H9 (cell line): ENCODE measurements around the gene USP7. TPM values are rescaled to one million over a fixed set of nuclear protein-coding genes. Genes with fewer than 3 reads are reported as not detected.

Experiments used
- DNase-seq: peaks from one replicate; pipeline ENCODE4 v3.0.0-alpha.2; 2017
- H2AFZ ChIP-seq: one replicate; pipeline ENCODE4 v1.6.1; 2013; ENCODE audit warnings: mild to moderate bottlenecking, low read length, control low read depth, moderate library complexity
- H2AK5ac ChIP-seq: 2 replicates; pipeline ENCODE4 v1.6.1; 2013; ENCODE audit warnings: low read length, control low read depth, mixed read lengths; ENCODE audit not compliant: insufficient read length
- H2BK120ac ChIP-seq: one replicate; pipeline ENCODE4 v1.6.1; 2013; ENCODE audit warnings: low read depth, mild to moderate bottlenecking, low read length, control low read depth, inconsistent platforms; ENCODE audit not compliant: poor library complexity, severe bottlenecking
- H2BK12ac ChIP-seq: 2 replicates; pipeline ENCODE4 v1.6.1; 2013; ENCODE audit warnings: low read length, control low read depth, mixed read lengths, low read depth; ENCODE audit not compliant: insufficient read length
- H2BK15ac ChIP-seq: 2 replicates; pipeline ENCODE4 v1.6.1; 2013; ENCODE audit warnings: low read depth, low read length, control low read depth
- H2BK20ac ChIP-seq: one replicate; pipeline ENCODE4 v1.6.1; 2013; ENCODE audit warnings: low read depth, mild to moderate bottlenecking, low read length, control low read depth, inconsistent platforms; ENCODE audit not compliant: poor library complexity, severe bottlenecking
- H2BK5ac ChIP-seq: 2 replicates; pipeline ENCODE4 v1.6.1; 2013; ENCODE audit warnings: low read length, control low read depth, mixed read lengths; ENCODE audit not compliant: insufficient read length
- H3K14ac ChIP-seq: 2 replicates; pipeline ENCODE4 v1.6.1; 2013; ENCODE audit warnings: low read length, control low read depth; ENCODE audit not compliant: insufficient read depth
- H3K18ac ChIP-seq: 2 replicates; pipeline ENCODE4 v1.6.1; 2013; ENCODE audit warnings: low read depth, mild to moderate bottlenecking, mixed read lengths, low read length, control low read depth; ENCODE audit not compliant: insufficient read length
- H3K23ac ChIP-seq: 2 replicates; pipeline ENCODE4 v1.6.1; 2013; ENCODE audit warnings: low read length, control low read depth, mixed read lengths, low read depth; ENCODE audit not compliant: insufficient read length
- H3K23me2 ChIP-seq: 2 replicates; pipeline ENCODE4 v1.6.1; 2013; ENCODE audit warnings: low read depth, mild to moderate bottlenecking, mixed read lengths, low read length, control low read depth; ENCODE audit not compliant: insufficient read length, poor library complexity, severe bottlenecking
- H3K27ac ChIP-seq: 2 replicates; pipeline ENCODE4 v1.5.1; 2013; ENCODE audit warnings: low read length, control low read depth, mixed read lengths, low read depth; ENCODE audit not compliant: insufficient read length
- H3K27me3 ChIP-seq: 2 replicates; pipeline ENCODE4 v1.6.1; 2013; ENCODE audit warnings: low read length, control low read depth, inconsistent platforms; ENCODE audit not compliant: insufficient read depth
- H3K4ac ChIP-seq: 2 replicates; pipeline ENCODE4 v1.6.1; 2013; ENCODE audit warnings: low read depth, mild to moderate bottlenecking, control low read depth, inconsistent platforms, low read length, moderate library complexity
- H3K4me1 ChIP-seq: 2 replicates; pipeline ENCODE4 v1.6.1; 2013; ENCODE audit warnings: low read length, control low read depth, inconsistent platforms; ENCODE audit not compliant: insufficient read depth
- H3K4me2 ChIP-seq: 2 replicates; pipeline ENCODE4 v1.6.1; 2013; ENCODE audit warnings: low read length, control low read depth, mixed read lengths; ENCODE audit not compliant: insufficient read length, insufficient read depth
- H3K56ac ChIP-seq: 2 replicates; pipeline ENCODE4 v1.6.1; 2013; ENCODE audit warnings: low read depth, mild to moderate bottlenecking, mixed read lengths, low read length, control low read depth; ENCODE audit not compliant: insufficient read length
- H3K79me1 ChIP-seq: 2 replicates; pipeline ENCODE4 v1.6.1; 2013; ENCODE audit warnings: low read depth, mild to moderate bottlenecking, moderate library complexity, low read length, control low read depth, inconsistent platforms; ENCODE audit not compliant: insufficient read depth, poor library complexity, severe bottlenecking
- H3K79me2 ChIP-seq: 2 replicates; pipeline ENCODE4 v1.6.1; 2013; ENCODE audit warnings: low read length, control low read depth, inconsistent platforms; ENCODE audit not compliant: insufficient read depth
- H3K9ac ChIP-seq: 2 replicates; pipeline ENCODE4 v1.6.1; 2013; ENCODE audit warnings: low read length, control low read depth, mixed read lengths; ENCODE audit not compliant: insufficient read length; ENCODE audit errors: extremely low read depth
- H3K9me3 ChIP-seq: one replicate; pipeline ENCODE4 v1.6.1; 2013; ENCODE audit warnings: low read depth, low read length, inconsistent platforms; ENCODE audit not compliant: control insufficient read depth
- H3T11ph ChIP-seq: one replicate; pipeline ENCODE4 v1.6.1; 2013; ENCODE audit warnings: mild to moderate bottlenecking, low read length, control low read depth, inconsistent platforms
- H4K20me1 ChIP-seq: one replicate; pipeline ENCODE4 v1.6.1; 2013; ENCODE audit not compliant: control insufficient read depth, insufficient read length, insufficient read depth
- H4K5ac ChIP-seq: 2 replicates; pipeline ENCODE4 v1.6.1; 2013; ENCODE audit warnings: low read depth, mild to moderate bottlenecking, mixed read lengths, low read length, control low read depth; ENCODE audit not compliant: insufficient read length
- H4K8ac ChIP-seq: replicated peaks from 2 replicates; pipeline ENCODE4 v1.6.1; 2013; ENCODE audit warnings: low read length, control low read depth, mixed read lengths, low read depth; ENCODE audit not compliant: insufficient read length
- H4K91ac ChIP-seq: 2 replicates; pipeline ENCODE4 v1.6.1; 2013; ENCODE audit warnings: low read depth, mild to moderate bottlenecking, moderate library complexity, mixed read lengths, low read length, control low read depth; ENCODE audit not compliant: insufficient read length
- H3K27ac Mint-ChIP-seq, 3 experiments: 2 replicates in 2 of 3; 3 replicates in 1 of 3; pipeline ENCODE4 v1.8.0; 2020 to 2021; ENCODE audit warnings: mixed read lengths in 3 of 3, mild to moderate bottlenecking in 1 of 3, moderate library complexity in 1 of 3
- H3K27me3 Mint-ChIP-seq: 2 replicates; pipeline ENCODE4 v1.8.0; 2021; ENCODE audit warnings: low read depth, mild to moderate bottlenecking, moderate library complexity, mixed read lengths
- H3K36me3 Mint-ChIP-seq, 3 experiments: 2 replicates in 2 of 3; 3 replicates in 1 of 3; pipeline ENCODE4 v1.8.0; 2020 to 2021; ENCODE audit warnings: low read depth in 3 of 3, mixed read lengths in 3 of 3; ENCODE audit not compliant: insufficient read depth in 1 of 3
- H3K4me1 Mint-ChIP-seq, 2 experiments: 2 replicates each; pipeline ENCODE4 v1.8.0; 2020; ENCODE audit warnings: mixed read lengths in 2 of 2
- H3K4me3 Mint-ChIP-seq, 2 experiments: 2 replicates in 1 of 2; 3 replicates in 1 of 2; pipeline ENCODE4 v1.8.0; 2020 to 2021; ENCODE audit warnings: mild to moderate bottlenecking in 2 of 2, mixed read lengths in 2 of 2, moderate library complexity in 1 of 2
- H3K9me3 Mint-ChIP-seq, 2 experiments: 2 replicates in 1 of 2; 3 replicates in 1 of 2; pipeline ENCODE4 v1.8.0; 2020; ENCODE audit warnings: mild to moderate bottlenecking in 2 of 2, mixed read lengths in 2 of 2, moderate library complexity in 1 of 2
- WGBS: extraction: QIAGEN DNeasy Blood & Tissue Kit; methylation state at CpG from one replicate; pipeline ENCODE4 v1.1.7; 2013; ENCODE audit warnings: missing lambda C conversion rate, low lambda C conversion rate, mixed read lengths; ENCODE audit not compliant: insufficient read length; ENCODE audit errors: extremely low coverage; 5-methylcytosine and 5-hydroxymethylcytosine counted together
- total RNA-seq: library from RNA; stranded (reverse); gene quantifications from 2 replicates; pipeline ENCODE4 v1.2.1, GENCODE V29; 2021
- TF ChIP-seq, protein P1 (sequence below): fragments of 200-600 bp; sonication (generic); conservative IDR thresholded peaks from 3 replicates; pipeline ENCODE4 v1.8.0; 2021; ENCODE audit warnings: antibody characterized with exemption, mild to moderate bottlenecking

USP7 gene
- total RNA-seq, 1 experiment from 2014 or later, result 192 TPM

- no peak overlapping the region for H3K9ac ChIP-seq
- H3K9me3 Mint-ChIP-seq, result no peaks in the 10 kb centered on the region
- no peak overlapping the region for H2AFZ ChIP-seq
- no peaks in the 10 kb centered on the region for H3K9me3 ChIP-seq
- H3K56ac ChIP-seq, result no peak overlapping the region
- no peak overlapping the region for H4K91ac ChIP-seq
- H3K27ac Mint-ChIP-seq, result no peak overlapping the region; a peak in 1 of 7 replicates
- DNase-seq, result no peak
- no peak overlapping the region for H3K27ac ChIP-seq
- H3T11ph ChIP-seq, result no peak overlapping the region
- H3K27me3 Mint-ChIP-seq, result no peaks in the 10 kb centered on the region
- H2BK5ac ChIP-seq, result no peak overlapping the region
- peaks cover 11% of the 10 kb centered on the region for H3K79me1 ChIP-seq
- no peak overlapping the region for H3K4me3 Mint-ChIP-seq
- no peak overlapping the region for H3K4ac ChIP-seq
- H2AK5ac ChIP-seq, result no peak overlapping the region
- H3K4me2 ChIP-seq, result no peak overlapping the region
- H3K18ac ChIP-seq, result no peak overlapping the region
- H2BK20ac ChIP-seq, result no peak overlapping the region
- no peak overlapping the region for H3K23ac ChIP-seq
- no peaks in the 10 kb centered on the region for H4K20me1 ChIP-seq
- no peak overlapping the region for H4K8ac ChIP-seq
- H2BK15ac ChIP-seq, result no peak overlapping the region
- TF ChIP-seq, protein P1, sequence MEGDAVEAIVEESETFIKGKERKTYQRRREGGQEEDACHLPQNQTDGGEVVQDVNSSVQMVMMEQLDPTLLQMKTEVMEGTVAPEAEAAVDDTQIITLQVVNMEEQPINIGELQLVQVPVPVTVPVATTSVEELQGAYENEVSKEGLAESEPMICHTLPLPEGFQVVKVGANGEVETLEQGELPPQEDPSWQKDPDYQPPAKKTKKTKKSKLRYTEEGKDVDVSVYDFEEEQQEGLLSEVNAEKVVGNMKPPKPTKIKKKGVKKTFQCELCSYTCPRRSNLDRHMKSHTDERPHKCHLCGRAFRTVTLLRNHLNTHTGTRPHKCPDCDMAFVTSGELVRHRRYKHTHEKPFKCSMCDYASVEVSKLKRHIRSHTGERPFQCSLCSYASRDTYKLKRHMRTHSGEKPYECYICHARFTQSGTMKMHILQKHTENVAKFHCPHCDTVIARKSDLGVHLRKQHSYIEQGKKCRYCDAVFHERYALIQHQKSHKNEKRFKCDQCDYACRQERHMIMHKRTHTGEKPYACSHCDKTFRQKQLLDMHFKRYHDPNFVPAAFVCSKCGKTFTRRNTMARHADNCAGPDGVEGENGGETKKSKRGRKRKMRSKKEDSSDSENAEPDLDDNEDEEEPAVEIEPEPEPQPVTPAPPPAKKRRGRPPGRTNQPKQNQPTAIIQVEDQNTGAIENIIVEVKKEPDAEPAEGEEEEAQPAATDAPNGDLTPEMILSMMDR, result no peak
- H3K27me3 ChIP-seq, result no peaks in the 10 kb centered on the region
- no peaks in the 10 kb centered on the region for H3K4me1 ChIP-seq
- no peak overlapping the region for H2BK12ac ChIP-seq
- peaks cover 2 to 6% (median 6%) of the 10 kb centered on the region in 3 experiments; a peak in 6 of 7 replicates for H3K36me3 Mint-ChIP-seq
- peaks cover 53 to 55% of the 10 kb centered on the region in 2 experiments for H3K4me1 Mint-ChIP-seq
- no peaks in the 10 kb centered on the region for H3K23me2 ChIP-seq
- no peak overlapping the region for H3K14ac ChIP-seq
- WGBS, result no CpG with 5 or more reads among the region's 6 CpGs
- no peak overlapping the region for H2BK120ac ChIP-seq
- H4K5ac ChIP-seq, result no peak overlapping the region
- peaks cover 61% of the 10 kb centered on the region for H3K79me2 ChIP-seq
Measured at GRCh38 chr16:8934601-8935000, 29.1 kb downstream of the USP7 start.
